ENCODE measurements around the gene PTPN11.
"Not testable (repeated sequence)": the region's sequence is repeated elsewhere in the genome, so short reads cannot be mapped to it uniquely, and the experiment has no call there.

The PTPN11 gene

DNA sequence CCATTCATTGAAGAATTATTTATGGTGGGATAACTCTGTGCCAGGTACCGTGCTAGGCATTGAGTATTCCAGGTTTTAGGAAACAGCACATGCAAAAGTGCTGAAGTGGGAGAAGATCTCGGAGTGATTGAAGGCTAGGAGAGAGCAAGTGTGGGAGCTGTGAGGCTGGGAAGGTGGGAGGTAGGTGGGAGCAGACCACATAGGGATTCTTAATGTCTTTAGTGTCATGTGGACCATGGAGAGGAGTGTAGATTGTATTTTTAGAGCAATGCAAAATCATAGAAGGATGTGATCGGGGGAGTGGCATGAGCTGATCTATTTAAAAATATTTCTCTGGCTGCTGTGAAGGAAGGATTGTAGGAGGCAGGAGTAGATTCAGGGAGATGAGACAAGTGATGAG is 5.4 kb downstream of the PTPN11 start:
- Histone ChIP-seq H3K4me3 (no peak overlapping the region), H3K27ac (no peak overlapping the region)
- DNase-seq (ENCODE audit: low spot score): no peak
- TF ChIP-seq, protein P1, sequence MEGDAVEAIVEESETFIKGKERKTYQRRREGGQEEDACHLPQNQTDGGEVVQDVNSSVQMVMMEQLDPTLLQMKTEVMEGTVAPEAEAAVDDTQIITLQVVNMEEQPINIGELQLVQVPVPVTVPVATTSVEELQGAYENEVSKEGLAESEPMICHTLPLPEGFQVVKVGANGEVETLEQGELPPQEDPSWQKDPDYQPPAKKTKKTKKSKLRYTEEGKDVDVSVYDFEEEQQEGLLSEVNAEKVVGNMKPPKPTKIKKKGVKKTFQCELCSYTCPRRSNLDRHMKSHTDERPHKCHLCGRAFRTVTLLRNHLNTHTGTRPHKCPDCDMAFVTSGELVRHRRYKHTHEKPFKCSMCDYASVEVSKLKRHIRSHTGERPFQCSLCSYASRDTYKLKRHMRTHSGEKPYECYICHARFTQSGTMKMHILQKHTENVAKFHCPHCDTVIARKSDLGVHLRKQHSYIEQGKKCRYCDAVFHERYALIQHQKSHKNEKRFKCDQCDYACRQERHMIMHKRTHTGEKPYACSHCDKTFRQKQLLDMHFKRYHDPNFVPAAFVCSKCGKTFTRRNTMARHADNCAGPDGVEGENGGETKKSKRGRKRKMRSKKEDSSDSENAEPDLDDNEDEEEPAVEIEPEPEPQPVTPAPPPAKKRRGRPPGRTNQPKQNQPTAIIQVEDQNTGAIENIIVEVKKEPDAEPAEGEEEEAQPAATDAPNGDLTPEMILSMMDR (IDR thresholded peaks at IDR 0.05): no peak

DNA sequence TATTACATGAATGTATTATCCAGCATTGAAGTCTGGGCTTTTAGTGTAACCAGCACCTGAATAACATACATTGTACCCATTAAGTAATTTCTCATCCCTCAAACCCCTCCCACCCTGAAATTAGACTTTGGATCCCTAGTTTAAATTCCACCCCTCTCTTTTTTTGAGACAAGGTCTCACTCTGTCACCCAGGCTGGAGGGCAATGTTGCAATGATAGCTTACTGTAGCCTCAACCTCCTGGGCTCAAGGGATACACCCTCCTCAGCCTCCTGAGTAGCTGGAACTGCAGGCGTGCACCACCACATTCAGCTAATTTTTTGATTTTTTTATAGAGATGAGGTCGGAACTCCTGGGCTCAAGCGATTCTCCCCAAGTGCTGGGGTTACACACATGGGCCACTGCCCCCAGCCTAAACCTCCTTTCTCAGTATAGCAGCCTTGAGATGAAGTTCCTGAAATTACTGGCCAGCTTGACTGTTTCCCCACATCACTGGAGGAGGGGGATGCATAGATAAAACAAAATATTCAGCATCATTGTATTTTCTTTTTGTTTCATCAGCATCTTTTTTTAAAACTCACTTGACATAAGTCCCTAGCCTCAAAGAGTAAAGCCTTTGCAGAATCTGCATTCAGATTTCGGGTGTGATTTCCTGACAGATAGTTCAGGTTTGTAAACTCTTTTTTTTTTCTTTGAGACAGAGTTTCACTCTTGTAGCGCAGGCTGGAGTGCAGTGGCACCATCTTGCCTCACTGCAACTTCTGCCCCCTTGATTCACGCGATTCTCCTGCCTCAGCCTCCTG is 7.0 kb downstream of the PTPN11 start:
- no peak overlapping the region for H3K4me3 ChIP-seq
- H3K27ac ChIP-seq: no peak overlapping the region
- TF ChIP-seq, protein P1 (IDR thresholded peaks at IDR 0.05): no peak
- no peak for DNase-seq (ENCODE audit: low spot score)

DNA sequence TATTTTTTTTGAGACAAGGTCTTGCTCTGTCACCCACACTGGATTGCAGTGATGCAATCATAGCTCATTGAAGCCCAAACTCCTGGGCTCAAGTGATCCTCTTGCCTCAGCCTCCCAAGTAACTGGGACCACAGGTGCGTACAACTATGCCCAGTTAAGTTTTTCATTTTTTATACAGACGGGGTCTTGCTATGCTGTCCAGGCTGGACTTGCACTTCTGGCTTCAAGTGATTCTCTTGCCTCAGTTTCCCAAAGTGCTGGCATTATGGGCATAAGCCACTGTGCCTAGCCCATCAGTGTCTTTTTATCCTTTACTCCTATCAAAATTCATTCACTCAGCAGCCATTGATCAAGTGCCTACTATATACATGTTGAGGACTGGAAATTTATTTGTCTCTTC is 9.0 kb downstream of the PTPN11 start:
- TF ChIP-seq, protein P1 (IDR thresholded peaks at IDR 0.05): no peak
- Histone ChIP-seq H3K27ac (no peak overlapping the region), H3K4me3 (no peak overlapping the region)
- no peak for DNase-seq (ENCODE audit: low spot score)

DNA sequence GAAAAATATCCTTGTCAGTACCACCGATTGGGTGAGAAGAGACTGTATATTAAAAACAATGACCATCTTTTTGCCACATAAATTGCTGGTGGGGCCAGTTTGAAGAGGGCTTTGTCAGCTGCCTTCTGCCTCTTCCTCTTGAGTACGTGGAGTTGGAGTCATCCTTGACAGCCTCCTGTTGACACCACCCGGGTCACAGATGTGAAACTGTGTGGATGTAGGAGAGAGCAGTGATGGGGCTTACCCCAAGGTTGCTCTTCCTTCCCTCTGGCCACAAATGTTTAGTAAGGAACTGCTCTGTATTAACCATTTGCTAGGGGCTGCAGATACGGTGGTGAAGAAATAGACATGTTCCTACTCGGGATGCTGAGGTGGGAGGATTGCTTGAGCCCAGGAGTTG is 12.2 kb downstream of the PTPN11 start:
- no peak for DNase-seq (ENCODE audit: low spot score)
- Histone ChIP-seq H3K4me3 (no peak overlapping the region), H3K27ac (no peak overlapping the region)
- TF ChIP-seq, protein P1 (IDR thresholded peaks at IDR 0.05): no peak

DNA sequence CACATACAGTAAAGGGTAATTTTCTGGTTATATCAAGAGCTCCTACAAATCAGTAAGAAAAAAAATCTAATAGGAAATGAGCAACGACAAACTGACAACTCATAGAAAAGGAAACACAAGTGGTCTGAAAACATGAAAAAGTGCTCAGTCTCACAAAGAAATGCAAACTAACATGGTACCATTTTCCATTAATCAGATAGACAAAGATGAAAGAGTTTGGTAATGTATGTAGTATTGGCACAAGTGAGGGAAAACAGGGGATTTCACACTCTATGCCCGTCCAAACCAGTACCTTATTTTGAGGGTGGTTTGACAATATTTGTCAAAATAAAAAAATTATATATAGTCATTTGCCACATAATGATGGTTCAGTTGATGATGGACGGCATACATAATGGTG is 13.2 kb downstream of the PTPN11 start:
- no peak overlapping the region for H3K27ac ChIP-seq
- TF ChIP-seq, protein P1 (IDR thresholded peaks at IDR 0.05): no peak
- DNase-seq (ENCODE audit: low spot score): no peak
- no peak overlapping the region for H3K4me3 ChIP-seq

DNA sequence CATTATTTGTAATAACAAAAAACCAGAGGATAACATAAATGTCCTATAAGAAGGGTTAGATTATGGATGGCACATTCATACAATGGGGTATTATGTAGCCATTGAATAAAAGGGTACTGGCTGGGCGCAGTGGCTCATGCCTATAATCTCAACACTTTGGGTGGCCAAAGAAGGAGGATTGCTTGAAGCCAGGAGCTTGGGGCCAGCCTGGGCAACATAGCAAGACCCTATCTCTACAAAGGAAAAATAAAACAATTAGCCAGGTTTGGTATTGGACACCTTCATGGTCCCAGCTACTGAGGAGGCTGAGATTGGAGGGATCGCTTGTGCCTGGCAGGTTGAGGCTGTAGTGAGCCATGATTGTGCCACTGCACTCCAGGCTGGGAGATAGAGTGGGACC is 14.8 kb downstream of the PTPN11 start:
- TF ChIP-seq, protein P1 (IDR thresholded peaks at IDR 0.05): no peak
- Histone ChIP-seq H3K27ac (no peak overlapping the region), H3K4me3 (no peak overlapping the region)
- DNase-seq (ENCODE audit: low spot score): no peak

DNA sequence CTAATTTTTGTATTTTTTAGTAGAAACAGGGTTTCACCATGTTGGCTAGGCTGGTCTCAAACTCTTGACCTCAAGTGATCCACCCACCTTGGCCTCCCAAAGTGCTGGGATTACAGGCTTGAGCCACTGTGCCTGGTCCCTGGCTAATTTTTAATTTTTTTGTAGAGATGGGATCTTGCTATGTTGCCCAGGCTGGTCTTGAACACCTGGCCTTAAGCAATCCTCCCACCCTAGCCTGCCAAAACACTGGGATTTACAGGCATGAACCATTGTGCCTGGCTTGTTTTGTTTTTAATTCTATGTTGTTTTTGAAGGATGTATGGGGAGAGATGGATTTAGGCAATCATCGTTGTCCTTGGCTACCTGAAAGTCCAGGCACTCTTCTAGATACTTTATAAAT is 19.9 kb downstream of the PTPN11 start:
- H3K27ac ChIP-seq; H3K4me3 ChIP-seq; DNase-seq (ENCODE audit: low spot score): not testable (repeated sequence)

All from coronary artery (tissue), 2 donors.